RWPE2 (cell line): ENCODE measurements around the gene TMEM63A.

Source experiments
- ATAC-seq: fragments of 200-7000 bp; cut with Tn5 transposase; 3 replicates; pipeline ENCODE4 v1.9.1; 2021; ENCODE audit warnings: low read depth
- DNase-seq: peaks from one replicate; pipeline ENCODE4 v3.0.0-alpha.2; 2020; ENCODE audit warnings: low spot score
- H3K27ac ChIP-seq: fragments of 450-650 bp; 2 replicates; pipeline ENCODE4 v1.5.1; 2017; ENCODE audit warnings: mild to moderate bottlenecking; ENCODE audit not compliant: poor library complexity, severe bottlenecking
- H3K27me3 ChIP-seq: fragments of 250-450 bp; sonication (Bioruptor Pico); 2 replicates; pipeline ENCODE4 v1.5.1; 2021; ENCODE audit warnings: mild to moderate bottlenecking, moderate library complexity; ENCODE audit not compliant: insufficient read depth, poor library complexity, severe bottlenecking
- H3K36me3 ChIP-seq: fragments of 250-450 bp; sonication (Bioruptor Pico); 2 replicates; pipeline ENCODE4 v1.5.1; 2020; ENCODE audit warnings: low read depth, mild to moderate bottlenecking, moderate library complexity
- H3K4me1 ChIP-seq: fragments of 250-450 bp; sonication (Bioruptor Pico); 2 replicates; pipeline ENCODE4 v1.5.1; 2021; ENCODE audit warnings: mild to moderate bottlenecking, moderate library complexity; ENCODE audit not compliant: insufficient read depth, poor library complexity, severe bottlenecking
- H3K4me3 ChIP-seq: fragments of 250-450 bp; sonication (Bioruptor Pico); 2 replicates; pipeline ENCODE4 v1.5.1; 2021; ENCODE audit warnings: mild to moderate bottlenecking, moderate library complexity; ENCODE audit not compliant: severe bottlenecking
- H3K9me3 ChIP-seq: fragments of 250-450 bp; sonication (Bioruptor Pico); 2 replicates; pipeline ENCODE4 v1.5.1; 2021; ENCODE audit warnings: mild to moderate bottlenecking, moderate library complexity; ENCODE audit not compliant: severe bottlenecking
- CTCF ChIP-seq: fragments of 450-650 bp; IDR thresholded peaks from one replicate; pipeline ENCODE4 v1.5.1; 2017; ENCODE audit warnings: mild to moderate bottlenecking, moderate library complexity; ENCODE audit not compliant: poor library complexity, severe bottlenecking

The TMEM63A gene

GRCh38 chr1:225919906-225920305 is 37.7 kb upstream of the TMEM63A start:
- DNase-seq (peak; percentile 73), ATAC-seq (peak; percentile 11; the same call in 2 of the 3 replicates)
- H3K27me3 ChIP-seq = no peaks in the 10 kb centered on the region
- no peak for TF ChIP-seq CTCF
- peak overlapping the region; percentile 56 for H3K27ac ChIP-seq
- H3K4me3 ChIP-seq = no peak overlapping the region
- peaks cover 21% of the 10 kb centered on the region for H3K4me1 ChIP-seq
- H3K9me3 ChIP-seq = no peaks in the 10 kb centered on the region
- peaks cover 25% of the 10 kb centered on the region for H3K36me3 ChIP-seq

- Histone ChIP-seq H3K4me3 (no peak overlapping the region), H3K4me1 (peaks cover 21% of the 10 kb centered on the region), H3K27ac (no peak overlapping the region), H3K9me3 (no peaks in the 10 kb centered on the region), H3K36me3 (peaks cover 25% of the 10 kb centered on the region), H3K27me3 (no peaks in the 10 kb centered on the region)
- DNase-seq (no peak), ATAC-seq (no peak)
- no peak for TF ChIP-seq CTCF
These were observed 36.1 kb upstream of the TMEM63A start for GRCh38 chr1:225918280-225918679.

- Histone ChIP-seq H3K4me1 (peaks cover 15% of the 10 kb centered on the region), H3K9me3 (no peaks in the 10 kb centered on the region), H3K4me3 (no peak overlapping the region), H3K36me3 (peaks cover 20% of the 10 kb centered on the region), H3K27ac (no peak overlapping the region), H3K27me3 (no peaks in the 10 kb centered on the region)
- ATAC-seq (peak; percentile 35; the same call in 2 of the 3 replicates), DNase-seq (no peak)
- no peak for TF ChIP-seq CTCF
These were observed 35.4 kb upstream of the TMEM63A start for GRCh38 chr1:225917536-225917935.

GRCh38 chr1:225917101-225917500 is 34.9 kb upstream of the TMEM63A start:
- Histone ChIP-seq H3K4me1 (peaks cover 14% of the 10 kb centered on the region), H3K9me3 (no peaks in the 10 kb centered on the region), H3K36me3 (peaks cover 20% of the 10 kb centered on the region), H3K27me3 (no peaks in the 10 kb centered on the region), H3K4me3 (no peak overlapping the region), H3K27ac (no peak overlapping the region)
- TF ChIP-seq CTCF = no peak
- DNase-seq (no peak), ATAC-seq (no peak)

- Histone ChIP-seq H3K27me3 (no peaks in the 10 kb centered on the region), H3K27ac (no peak overlapping the region), H3K36me3 (peaks cover 9% of the 10 kb centered on the region), H3K9me3 (no peaks in the 10 kb centered on the region), H3K4me1 (peaks cover 9% of the 10 kb centered on the region), H3K4me3 (no peak overlapping the region)
- ATAC-seq (peak; percentile 20; the same call in 1 of the 3 replicates), DNase-seq (no peak)
- no peak for TF ChIP-seq CTCF
These were observed 33.4 kb upstream of the TMEM63A start for GRCh38 chr1:225915538-225915991.
